Measurements from ENCODE around the gene BCR.

The BCR gene

GRCh38 chr22:23269441-23270211, 89.3 kb downstream of the BCR start:
- H3K4me3 ChIP-seq (ENCODE audit: low read length): no peak overlapping the region
- DNase-seq (ENCODE audit: low read depth): no peak
- no peak for TF ChIP-seq CTCF (conservative IDR thresholded peaks at IDR 0.05; ENCODE audit: low read depth, low read length)

GRCh38 chr22:23270212-23270733, 90.0 kb downstream of the BCR start:
- peak; percentile 44 for TF ChIP-seq CTCF (conservative IDR thresholded peaks at IDR 0.05; ENCODE audit: low read depth, low read length)
- no peak overlapping the region for H3K4me3 ChIP-seq (ENCODE audit: low read length)
- DNase-seq (ENCODE audit: low read depth): no peak

GRCh38 chr22:23270798-23271596, 90.7 kb downstream of the BCR start:
- no peak overlapping the region for H3K4me3 ChIP-seq (ENCODE audit: low read length)
- DNase-seq (ENCODE audit: low read depth): no peak
- TF ChIP-seq CTCF (conservative IDR thresholded peaks at IDR 0.05; ENCODE audit: low read depth, low read length): no peak

- H3K4me3 ChIP-seq (ENCODE audit: low read length): no peak overlapping the region
- DNase-seq (ENCODE audit: low read depth): no peak
- TF ChIP-seq CTCF (conservative IDR thresholded peaks at IDR 0.05; ENCODE audit: low read depth, low read length): no peak
These were observed 91.2 kb downstream of the BCR start for GRCh38 chr22:23271597-23271908.

- H3K4me3 ChIP-seq (ENCODE audit: low read length): no peak overlapping the region
- no peak for TF ChIP-seq CTCF (conservative IDR thresholded peaks at IDR 0.05; ENCODE audit: low read depth, low read length)
- no peak for DNase-seq (ENCODE audit: low read depth)
These were observed 92.1 kb downstream of the BCR start for GRCh38 chr22:23272371-23272770.

- TF ChIP-seq CTCF (conservative IDR thresholded peaks at IDR 0.05; ENCODE audit: low read depth, low read length): no peak
- DNase-seq (ENCODE audit: low read depth): no peak
- H3K4me3 ChIP-seq (ENCODE audit: low read length): no peak overlapping the region
These were observed 92.5 kb downstream of the BCR start for GRCh38 chr22:23272834-23273233.
